RWPE1 (cell line): Measurements from ENCODE around the gene CNBD2.

Experiments used
- CTCF ChIA-PET: fragments of 350-600 bp; sonication (Branson Sonifier 250); formaldehyde crosslinking; extraction: SDS; loops from one replicate; lab custom pipeline; 2021; lab: Yijun Ruan, JAX
- POLR2A ChIA-PET: fragments of 400-600 bp; formaldehyde crosslinking; extraction: SDS; loops from one replicate; lab custom pipeline; 2020; ENCODE audit warnings: antibody characterized with exemption; ENCODE audit not compliant: low non-redundant PET; lab: Yijun Ruan, JAX
- DNase-seq: peaks from one replicate; pipeline ENCODE4 v3.0.0; 2012; ENCODE audit warnings: low spot score
- H3K27ac ChIP-seq: fragments of 450-650 bp; 2 replicates; pipeline ENCODE4 v1.5.1; 2017
- CTCF ChIP-seq: fragments of 450-650 bp; conservative IDR thresholded peaks from 2 replicates; pipeline ENCODE4 v1.5.1; 2017; ENCODE audit warnings: low read depth, mild to moderate bottlenecking

CNBD2 gene

GRCh38 chr20:35968930-35969329, 540 bp downstream of the CNBD2 start:
- TF ChIP-seq CTCF = no peak
- POLR2A ChIA-PET = no interaction called here
- CTCF ChIA-PET = interaction anchor here (0.7 to 3.0 kb wide), 5 partner anchors 14 to 234 kb away, joined by 3 to 13 read pairs (median 5); partner anchors contain the start of gene SCAND1

GRCh38 chr20:35971981-35972380, 3.6 kb downstream of the CNBD2 start:
- ChIA-PET CTCF (interaction anchor here (0.6 to 0.8 kb wide), 2 partner anchors 169 to 453 kb away, joined by 3 read pairs; no protein-coding TSS in a partner anchor), POLR2A (no interaction called here)
- no peak for TF ChIP-seq CTCF
- DNase-seq = no peak
- H3K27ac ChIP-seq = no peak overlapping the region

More at GRCh38 chr20:35968930-35969329, 540 bp downstream of the CNBD2 start:
- H3K27ac ChIP-seq = no peak overlapping the region
- peak; percentile 94 for DNase-seq

GRCh38 chr20:35972462-35972861, 4.1 kb downstream of the CNBD2 start:
- ChIA-PET POLR2A (no interaction called here), CTCF (interaction anchor here (0.6 to 1.6 kb wide), 2 partner anchors 18 to 453 kb away, joined by 3 to 7 read pairs; partner anchors contain the start of gene SCAND1)
- H3K27ac ChIP-seq = no peak overlapping the region
- no peak for DNase-seq
- TF ChIP-seq CTCF = no peak

GRCh38 chr20:35974256-35974655, 5.9 kb downstream of the CNBD2 start:
- ChIA-PET CTCF (interaction anchor here (1.6 kb wide), 1 partner anchor 20 kb away, joined by 7 read pairs; the partner anchor contains the start of gene SCAND1), POLR2A (no interaction called here)
- no peak overlapping the region for H3K27ac ChIP-seq
- no peak for DNase-seq
- no peak for TF ChIP-seq CTCF

GRCh38 chr20:35975576-35976373, 7.4 kb downstream of the CNBD2 start:
- POLR2A ChIA-PET = no interaction called here
- no peak overlapping the region for H3K27ac ChIP-seq
- CTCF ChIA-PET = interaction anchor here (0.8 to 2.4 kb wide), 4 partner anchors 17 to 163 kb away, joined by 3 to 8 read pairs (median 6); partner anchors contain the start of gene SCAND1
- no peak for TF ChIP-seq CTCF
- no peak for DNase-seq

- TF ChIP-seq CTCF = no peak
- DNase-seq = no peak
- POLR2A ChIA-PET = no interaction called here
- CTCF ChIA-PET = interaction anchor here (0.6 to 0.9 kb wide), 2 partner anchors 24 to 178 kb away, joined by 3 read pairs; no protein-coding TSS in a partner anchor
- no peak overlapping the region for H3K27ac ChIP-seq
Measured at GRCh38 chr20:35978041-35978513, 9.7 kb downstream of the CNBD2 start.
